Skin of body (tissue), 1 donor: ENCODE results near the gene HSFX4. TPM values are rescaled to one million over a fixed set of nuclear protein-coding genes. Genes with fewer than 3 reads are reported as not detected.

Experiments
- total RNA-seq: library from RNA; depleted of rRNA; stranded (reverse); fragments of >200 nt; gene quantifications from one replicate; pipeline ENCODE4 v1.2.3, GENCODE V29; 2014

The HSFX4 gene
- total RNA-seq, 1 donor from 2014 or later: not detected

Other genes with a start within 250 kb of the HSFX4 start
- not detected for gene MAGEA11, start 217.5 kb upstream of the HSFX4 start, total RNA-seq
- 0.79 TPM for gene HSFX1, start 155.5 kb upstream of the HSFX4 start, total RNA-seq
- gene MAGEA9, start 147.6 kb upstream of the HSFX4 start, total RNA-seq: not detected
- not detected for gene MAGEA8, start 48.4 kb upstream of the HSFX4 start, total RNA-seq
- gene EOLA2, start 8.9 kb downstream of the HSFX4 start, total RNA-seq: 15.0 TPM